CD8-positive, alpha-beta memory T cell (primary cell): ENCODE measurements around the gene HLCS. TPM values are rescaled to one million over a fixed set of nuclear protein-coding genes. Genes with fewer than 3 reads are reported as not detected.

ENCODE experiments used
- CTCF ChIA-PET: fragments of 350-600 bp; sonication (Branson Sonifier 250); formaldehyde crosslinking; loops from one replicate; lab custom pipeline; 2021; ENCODE audit warnings: antibody characterized with exemption; lab: Charles Lee
- POLR2A ChIA-PET: fragments of 350-600 bp; sonication (Branson Sonifier 250); formaldehyde crosslinking; loops from one replicate; lab custom pipeline; 2021; ENCODE audit warnings: antibody characterized with exemption; lab: Charles Lee
- DNase-seq, 5 donors: peaks; one replicate each; pipeline versions ENCODE4 v3.0.0 to v3.0.0-alpha.2; 2020 to 2022; ENCODE audit warnings: mixed read lengths in 1 of 5
- H3K27ac ChIP-seq: one replicate; pipeline ENCODE4 v1.7.0; 2013; ENCODE audit warnings: low read depth, mild to moderate bottlenecking, low read length, moderate library complexity
- H3K27me3 ChIP-seq: 2 replicates; pipeline ENCODE4 v1.7.0; 2013; ENCODE audit warnings: low read length, mild to moderate bottlenecking; ENCODE audit not compliant: insufficient read depth, poor library complexity, severe bottlenecking
- H3K36me3 ChIP-seq: 2 replicates; pipeline ENCODE4 v1.7.0; 2013; ENCODE audit warnings: mild to moderate bottlenecking, low read length, moderate library complexity; ENCODE audit not compliant: insufficient read depth
- H3K4me1 ChIP-seq: 2 replicates; pipeline ENCODE4 v1.7.0; 2013; ENCODE audit warnings: mild to moderate bottlenecking, low read length, moderate library complexity; ENCODE audit not compliant: insufficient read depth
- H3K4me3 ChIP-seq: 2 replicates; pipeline ENCODE4 v1.7.0; 2013; ENCODE audit warnings: mild to moderate bottlenecking, low read length
- H3K9me3 ChIP-seq: 2 replicates; pipeline ENCODE4 v1.7.0; 2013; ENCODE audit warnings: mild to moderate bottlenecking, low read length
- H3K27ac Mint-ChIP-seq, 8 donors: one replicate each; pipeline ENCODE4 v1.8.0; 2020 to 2021; ENCODE audit warnings: mixed read lengths in 8 of 8, mild to moderate bottlenecking in 6 of 8, inconsistent platforms in 3 of 8, moderate library complexity in 3 of 8
- H3K27me3 Mint-ChIP-seq, 2 donors: one replicate each; pipeline ENCODE4 v1.8.0; 2020 to 2021; ENCODE audit warnings: mixed read lengths in 2 of 2, mild to moderate bottlenecking in 1 of 2, moderate library complexity in 1 of 2
- H3K36me3 Mint-ChIP-seq, 3 donors: one replicate each; pipeline ENCODE4 v1.8.0; 2020 to 2021; ENCODE audit warnings: mixed read lengths in 3 of 3, inconsistent platforms in 1 of 3, mild to moderate bottlenecking in 1 of 3
- H3K4me1 Mint-ChIP-seq, 3 donors: one replicate each; pipeline ENCODE4 v1.8.0; 2020 to 2021; ENCODE audit warnings: mixed read lengths in 3 of 3, inconsistent platforms in 1 of 3, mild to moderate bottlenecking in 1 of 3
- H3K4me3 Mint-ChIP-seq, 7 donors: one replicate each; pipeline ENCODE4 v1.8.0; 2020 to 2021; ENCODE audit warnings: mixed read lengths in 7 of 7, mild to moderate bottlenecking in 6 of 7, moderate library complexity in 4 of 7, inconsistent platforms in 2 of 7
- H3K9me3 Mint-ChIP-seq, 5 donors: one replicate each; pipeline ENCODE4 v1.8.0; 2020 to 2022; ENCODE audit warnings: mixed read lengths in 5 of 5, mild to moderate bottlenecking in 3 of 5, moderate library complexity in 2 of 5, inconsistent platforms in 1 of 5
- polyA plus RNA-seq: library from polyadenylated mRNA; unstranded; fragments of 300-500 nt; fragmentation: Illumina TruSeq; gene quantifications from one replicate; pipeline ENCODE4 v1.2.3, GENCODE V29; 2021
- total RNA-seq, 2 experiments: library from RNA; stranded (reverse); gene quantifications; one replicate each; pipeline ENCODE4 v1.2.3, GENCODE V29; 2021

Gene HLCS
- total and polyA plus RNA-seq, 3 experiments from 2014 or later, result 12.7 to 14.7 (median 13.4) TPM

- no peak overlapping the region for H3K27ac ChIP-seq
- H3K4me3 Mint-ChIP-seq, result no peak overlapping the region
- ChIA-PET CTCF (interaction anchor here (1.3 kb wide), 2 partner anchors 11 to 74 kb away, joined by 3 read pairs; no protein-coding TSS in a partner anchor), POLR2A (no interaction called here)
- no peaks in the 10 kb centered on the region for H3K27me3 ChIP-seq
- H3K4me1 Mint-ChIP-seq, result peaks cover 7 to 17% (median 10%) of the 10 kb centered on the region in 3 donors
- no peak overlapping the region for H3K27ac Mint-ChIP-seq
- no peaks in the 10 kb centered on the region for H3K9me3 Mint-ChIP-seq
- H3K36me3 ChIP-seq, result no peaks in the 10 kb centered on the region
- no peak for DNase-seq
- no peaks in the 10 kb centered on the region for H3K9me3 ChIP-seq
- H3K36me3 Mint-ChIP-seq, result peaks cover 0 to 16% (median 7%) of the 10 kb centered on the region in 3 donors
- peaks cover 0 to 3% of the 10 kb centered on the region in 2 donors for H3K27me3 Mint-ChIP-seq
- no peaks in the 10 kb centered on the region for H3K4me1 ChIP-seq
- H3K4me3 ChIP-seq, result no peak overlapping the region
These were observed 49.8 kb downstream of the HLCS start for GRCh38 chr21:36916718-36917117.

DNA sequence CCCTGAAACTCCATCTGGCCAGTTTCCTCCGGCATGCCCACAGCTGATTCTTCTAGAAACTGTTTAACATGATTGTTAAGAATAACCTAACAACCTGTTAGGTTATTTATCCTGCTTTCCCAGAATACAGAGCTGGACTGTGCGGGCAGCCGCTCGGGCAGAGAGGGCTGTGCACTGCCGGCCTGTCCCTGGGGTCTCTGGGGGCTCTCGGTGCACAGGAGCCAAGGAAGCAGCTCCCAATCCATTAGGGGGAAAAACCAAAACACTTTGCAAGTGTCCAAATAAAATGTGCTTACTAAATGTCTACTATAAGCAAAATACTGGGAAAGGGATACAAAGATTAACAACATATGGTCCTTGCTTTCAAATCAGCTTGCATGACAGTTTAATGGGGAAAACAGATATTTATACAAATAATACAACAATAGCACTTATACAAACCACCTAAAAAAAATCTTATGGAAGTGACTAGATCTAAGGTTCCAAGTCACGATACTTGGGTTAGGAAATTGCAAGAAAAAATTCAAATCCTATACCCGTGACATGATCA, 50.7 kb downstream of the HLCS start:
- Mint-ChIP-seq H3K4me3 (no peak overlapping the region), H3K27me3 (peaks cover 0 to 3% of the 10 kb centered on the region in 2 donors), H3K9me3 (no peaks in the 10 kb centered on the region), H3K4me1 (peaks cover 7 to 17% (median 10%) of the 10 kb centered on the region in 3 donors), H3K36me3 (peaks cover 0 to 16% (median 4%) of the 10 kb centered on the region in 3 donors), H3K27ac (no peak overlapping the region)
- Histone ChIP-seq H3K27ac (no peak overlapping the region), H3K27me3 (no peaks in the 10 kb centered on the region), H3K4me3 (no peak overlapping the region), H3K4me1 (no peaks in the 10 kb centered on the region), H3K9me3 (no peaks in the 10 kb centered on the region), H3K36me3 (no peaks in the 10 kb centered on the region)
- CTCF ChIA-PET, result no interaction called here
- POLR2A ChIA-PET, result no interaction called here
- no peak for DNase-seq

GRCh38 chr21:36915014-36915695, 51.3 kb downstream of the HLCS start:
- no peak for DNase-seq
- Histone ChIP-seq H3K27me3 (no peaks in the 10 kb centered on the region), H3K9me3 (no peaks in the 10 kb centered on the region), H3K4me1 (no peaks in the 10 kb centered on the region), H3K27ac (no peak overlapping the region), H3K36me3 (no peaks in the 10 kb centered on the region), H3K4me3 (no peak overlapping the region)
- peaks cover 7 to 17% (median 10%) of the 10 kb centered on the region in 3 donors for H3K4me1 Mint-ChIP-seq
- H3K36me3 Mint-ChIP-seq, result peaks cover 0 to 14% (median 4%) of the 10 kb centered on the region in 3 donors
- ChIA-PET CTCF (no interaction called here), POLR2A (no interaction called here)
- H3K27ac Mint-ChIP-seq, result no peak overlapping the region
- no peaks in the 10 kb centered on the region for H3K9me3 Mint-ChIP-seq
- no peak overlapping the region for H3K4me3 Mint-ChIP-seq
- H3K27me3 Mint-ChIP-seq, result peaks cover 0 to 3% of the 10 kb centered on the region in 2 donors

- ChIA-PET CTCF (interaction anchor here (0.6 kb wide), 1 partner anchor 787 kb away, joined by 3 read pairs; no protein-coding TSS in a partner anchor), POLR2A (no interaction called here)
- no peaks in the 10 kb centered on the region for H3K9me3 Mint-ChIP-seq
- DNase-seq, result no peak
- no peaks in the 10 kb centered on the region for H3K27me3 ChIP-seq
- H3K4me3 Mint-ChIP-seq, result no peak overlapping the region
- H3K4me3 ChIP-seq, result no peak overlapping the region
- peaks cover 7 to 22% (median 17%) of the 10 kb centered on the region in 3 donors for H3K4me1 Mint-ChIP-seq
- H3K27me3 Mint-ChIP-seq, result peaks cover 0 to 3% of the 10 kb centered on the region in 2 donors
- H3K27ac ChIP-seq, result no peak overlapping the region
- H3K27ac Mint-ChIP-seq, result no peak overlapping the region
- no peaks in the 10 kb centered on the region for H3K9me3 ChIP-seq
- H3K36me3 ChIP-seq, result no peaks in the 10 kb centered on the region
- no peaks in the 10 kb centered on the region for H3K4me1 ChIP-seq
- H3K36me3 Mint-ChIP-seq, result peaks cover 0 to 13% (median 7%) of the 10 kb centered on the region in 3 donors
These were observed 52.0 kb downstream of the HLCS start for GRCh38 chr21:36914244-36915013.

DNA sequence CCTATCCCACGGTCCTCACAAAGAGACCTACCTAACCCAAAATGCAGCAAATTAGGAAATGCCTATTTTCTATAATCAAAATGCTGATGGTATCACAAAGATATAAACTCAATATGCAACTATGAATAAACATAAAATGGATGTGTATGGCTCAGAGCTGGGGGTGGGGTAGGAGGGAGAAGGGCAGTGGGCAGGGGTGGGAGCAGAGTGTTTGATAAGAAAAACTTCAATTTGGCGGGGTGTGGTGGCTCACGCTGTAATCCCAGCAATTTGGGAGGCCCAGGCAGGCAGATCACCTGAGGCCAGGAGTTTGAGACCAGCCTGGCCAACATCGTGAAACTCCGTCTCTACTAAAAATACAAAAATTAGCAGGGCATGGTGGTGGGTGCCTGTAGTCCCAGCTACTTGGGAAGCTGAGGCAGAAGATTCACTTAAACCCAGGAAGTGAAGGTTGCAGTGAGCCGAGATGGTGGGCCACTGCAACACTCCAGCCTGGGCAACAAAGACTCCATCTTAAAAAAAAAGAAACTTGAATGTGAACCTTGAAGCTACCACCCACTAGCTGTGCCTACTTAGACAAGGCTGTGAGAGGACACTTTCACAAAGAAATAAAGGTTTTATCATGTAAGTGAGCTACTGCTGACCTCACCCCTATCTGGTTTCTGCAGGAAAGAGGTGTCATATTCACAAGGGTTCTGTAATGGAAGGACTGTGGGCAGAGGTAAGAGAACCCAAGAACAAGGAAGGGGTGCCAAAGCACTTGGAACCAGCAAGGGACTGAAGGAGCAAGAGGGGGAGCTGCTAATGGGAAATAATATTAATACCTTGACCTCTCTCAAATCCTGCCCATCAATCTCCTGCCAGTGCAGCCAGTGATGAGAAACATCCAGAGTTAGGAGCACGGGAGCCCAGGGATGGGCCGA, 53.0 kb downstream of the HLCS start:
- Mint-ChIP-seq H3K9me3 (no peaks in the 10 kb centered on the region), H3K4me3 (no peak overlapping the region), H3K36me3 (peaks cover 0 to 7% (median 5%) of the 10 kb centered on the region in 3 donors), H3K27me3 (peaks cover 0 to 3% of the 10 kb centered on the region in 2 donors), H3K4me1 (peaks cover 7 to 23% (median 18%) of the 10 kb centered on the region in 3 donors), H3K27ac (no peak overlapping the region)
- CTCF ChIA-PET, result interaction anchor here (0.6 kb wide), 1 partner anchor 786 kb away, joined by 3 read pairs; no protein-coding TSS in a partner anchor
- Histone ChIP-seq H3K4me3 (no peak overlapping the region), H3K27me3 (no peaks in the 10 kb centered on the region), H3K9me3 (no peaks in the 10 kb centered on the region), H3K27ac (no peak overlapping the region), H3K36me3 (no peaks in the 10 kb centered on the region), H3K4me1 (no peaks in the 10 kb centered on the region)
- DNase-seq, result no peak
- POLR2A ChIA-PET, result no interaction called here

DNA sequence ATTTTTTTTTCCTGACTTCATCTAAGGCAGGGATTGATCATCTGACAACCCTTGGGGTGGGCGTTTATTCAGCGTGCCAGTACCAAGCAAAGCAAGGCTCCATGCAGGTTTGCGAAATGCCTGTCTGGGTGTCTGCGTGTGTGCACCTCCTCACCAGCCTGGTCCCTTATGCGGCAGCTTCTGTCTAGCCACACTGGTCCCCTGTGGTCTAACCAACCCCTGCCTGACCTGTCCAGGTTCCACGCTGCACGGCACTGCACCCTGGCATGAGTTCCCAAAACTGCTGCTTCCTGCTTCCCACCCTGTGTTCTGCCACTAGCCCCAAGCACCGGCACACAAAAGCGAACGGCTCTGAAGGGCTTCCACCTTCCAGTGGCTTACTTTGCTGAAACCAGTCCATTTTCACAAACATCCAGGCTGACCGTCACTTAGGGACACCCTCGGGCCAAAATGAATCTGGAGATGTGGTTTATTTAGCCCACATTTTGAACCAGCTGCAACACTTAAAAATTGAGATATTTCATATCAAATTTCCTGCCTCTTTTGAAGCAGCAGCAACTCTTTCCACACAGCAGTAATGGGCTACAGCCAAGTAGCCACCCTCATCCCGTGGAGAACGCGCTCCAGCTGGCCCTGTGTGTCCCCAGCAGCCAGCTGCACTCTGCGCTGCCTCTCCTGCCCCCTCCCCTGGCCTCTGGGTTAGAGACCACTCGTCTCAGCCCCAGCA, 55.7 kb downstream of the HLCS start:
- no peaks in the 10 kb centered on the region for H3K36me3 ChIP-seq
- ChIA-PET CTCF (no interaction called here), POLR2A (no interaction called here)
- Mint-ChIP-seq H3K27ac (no peak overlapping the region), H3K9me3 (no peaks in the 10 kb centered on the region), H3K4me3 (no peak overlapping the region), H3K36me3 (peaks cover 0 to 8% (median 3%) of the 10 kb centered on the region in 3 donors), H3K4me1 (peaks cover 2 to 10% (median 8%) of the 10 kb centered on the region in 3 donors), H3K27me3 (peaks cover 0 to 3% of the 10 kb centered on the region in 2 donors)
- no peaks in the 10 kb centered on the region for H3K27me3 ChIP-seq
- DNase-seq, result no peak
- no peaks in the 10 kb centered on the region for H3K9me3 ChIP-seq
- no peak overlapping the region for H3K27ac ChIP-seq
- H3K4me1 ChIP-seq, result no peaks in the 10 kb centered on the region
- no peak overlapping the region for H3K4me3 ChIP-seq

DNA sequence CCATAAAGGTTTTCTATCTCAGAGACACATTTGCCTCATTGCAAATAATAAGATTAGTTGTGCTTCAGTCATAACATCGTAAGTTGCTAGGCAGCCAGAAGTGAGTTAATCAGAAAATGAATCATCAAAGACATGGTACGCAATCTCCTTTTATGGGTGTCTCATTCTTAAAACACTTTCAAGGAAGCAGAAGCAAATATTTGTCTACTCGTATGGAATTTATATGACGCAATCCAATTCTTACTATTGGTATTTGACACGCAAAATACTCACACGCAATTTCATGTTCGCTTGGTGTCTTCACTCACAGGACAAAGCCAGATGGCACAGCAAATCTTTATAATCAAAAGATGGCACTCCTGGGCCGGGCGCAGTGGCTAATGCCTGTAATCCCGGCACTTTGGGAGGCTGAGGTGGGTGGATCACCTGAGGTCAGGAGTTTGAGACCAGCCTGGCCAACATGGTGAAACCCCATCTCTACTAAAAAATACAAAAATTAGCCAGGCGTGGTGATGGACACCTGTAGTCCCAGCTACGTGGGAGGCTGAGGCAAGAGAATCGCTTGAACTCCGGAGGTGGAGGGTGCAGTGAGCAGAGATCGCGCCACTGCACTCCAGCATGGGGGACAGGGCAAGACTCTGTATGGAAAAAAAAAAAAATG, 56.4 kb downstream of the HLCS start:
- H3K4me3 Mint-ChIP-seq, result no peak overlapping the region
- peaks cover 0 to 8% (median 3%) of the 10 kb centered on the region in 3 donors for H3K36me3 Mint-ChIP-seq
- Histone ChIP-seq H3K9me3 (no peaks in the 10 kb centered on the region), H3K36me3 (no peaks in the 10 kb centered on the region), H3K4me3 (no peak overlapping the region), H3K27me3 (no peaks in the 10 kb centered on the region), H3K4me1 (no peaks in the 10 kb centered on the region), H3K27ac (no peak overlapping the region)
- H3K9me3 Mint-ChIP-seq, result no peaks in the 10 kb centered on the region
- peaks cover 0 to 3% of the 10 kb centered on the region in 2 donors for H3K27me3 Mint-ChIP-seq
- POLR2A ChIA-PET, result no interaction called here
- no peak overlapping the region for H3K27ac Mint-ChIP-seq
- DNase-seq, result no peak
- CTCF ChIA-PET, result no interaction called here
- peaks cover 2 to 9% (median 8%) of the 10 kb centered on the region in 3 donors for H3K4me1 Mint-ChIP-seq
